HG03469 (cell line): ENCODE results near the gene CORO2B.
"Not testable (repeated sequence)": the region's sequence is repeated elsewhere in the genome, so short reads cannot be mapped to it uniquely, and the experiment has no call there.

Experiments
- ATAC-seq: cut with Tn5 transposase; IDR thresholded peaks from one replicate; pipeline ENCODE4 v1.9.1; 2021; ENCODE audit warnings: mild to moderate bottlenecking, moderate library complexity, moderate number of reproducible peaks; ENCODE audit not compliant: unreplicated experiment

CORO2B gene

GRCh38 chr15:68643216-68643830 is 64.5 kb downstream of the CORO2B start:
- ATAC-seq = no peak

- no peak for ATAC-seq
These were observed 65.5 kb downstream of the CORO2B start for GRCh38 chr15:68644083-68644904.

GRCh38 chr15:68644996-68645395 is 66.2 kb downstream of the CORO2B start:
- ATAC-seq = no peak

GRCh38 chr15:68646156-68646555 is 67.4 kb downstream of the CORO2B start:
- ATAC-seq = no peak

- no peak for ATAC-seq
These were observed 67.9 kb downstream of the CORO2B start for GRCh38 chr15:68646696-68647095.

GRCh38 chr15:68647361-68647760 is 68.6 kb downstream of the CORO2B start:
- ATAC-seq = not testable (repeated sequence)

GRCh38 chr15:68650901-68651709 is 72.3 kb downstream of the CORO2B start:
- no peak for ATAC-seq

GRCh38 chr15:68651916-68652525 is 73.2 kb downstream of the CORO2B start:
- no peak for ATAC-seq

GRCh38 chr15:68653031-68653635 is 74.3 kb downstream of the CORO2B start:
- ATAC-seq = no peak

GRCh38 chr15:68653801-68654200 is 75.0 kb downstream of the CORO2B start:
- ATAC-seq = no peak

GRCh38 chr15:68654786-68655560 is 76.2 kb downstream of the CORO2B start:
- ATAC-seq = no peak

GRCh38 chr15:68655686-68656437 is 77.1 kb downstream of the CORO2B start:
- ATAC-seq = no peak

- no peak for ATAC-seq
These were observed 77.6 kb downstream of the CORO2B start for GRCh38 chr15:68656438-68656739.

GRCh38 chr15:68658151-68658550 is 79.4 kb downstream of the CORO2B start:
- ATAC-seq = no peak

GRCh38 chr15:68658641-68659358 is 80.0 kb downstream of the CORO2B start:
- no peak for ATAC-seq

GRCh38 chr15:68663526-68663925 is 84.7 kb downstream of the CORO2B start:
- ATAC-seq = no peak

- no peak for ATAC-seq
These were observed 87.5 kb downstream of the CORO2B start for GRCh38 chr15:68666120-68666811.

- ATAC-seq = no peak
These were observed 88.1 kb downstream of the CORO2B start for GRCh38 chr15:68666812-68667450.
